ENCODE data around the gene ZNF594. TPM values are rescaled to one million over a fixed set of nuclear protein-coding genes. Genes with fewer than 3 reads are reported as not detected.
"Not testable (repeated sequence)": the region's sequence is repeated elsewhere in the genome, so short reads cannot be mapped to it uniquely, and the experiment has no call there.

The ZNF594 gene
- total RNA-seq (2021), result 14.0 and 18.4 TPM in 2 replicates
- Bru-seq, nascent RNA, result percentile 84 among the genes with signal in this experiment
- percentile 85 among the genes with signal in this experiment for BruChase-seq, experiment 1, labeled RNA remaining after a 2-hour chase
- BruChase-seq, experiment 2, labeled RNA remaining after a 6-hour chase, result percentile 57 among the genes with signal in this experiment
- long read RNA-seq, full-length matches to known transcripts, result 6 of 9 reads
- long read RNA-seq, partial matches to known transcripts, result 0 of 9 reads
- long read RNA-seq, other reads (novel, unspliced or antisense), result 3 of 9 reads

DNA sequence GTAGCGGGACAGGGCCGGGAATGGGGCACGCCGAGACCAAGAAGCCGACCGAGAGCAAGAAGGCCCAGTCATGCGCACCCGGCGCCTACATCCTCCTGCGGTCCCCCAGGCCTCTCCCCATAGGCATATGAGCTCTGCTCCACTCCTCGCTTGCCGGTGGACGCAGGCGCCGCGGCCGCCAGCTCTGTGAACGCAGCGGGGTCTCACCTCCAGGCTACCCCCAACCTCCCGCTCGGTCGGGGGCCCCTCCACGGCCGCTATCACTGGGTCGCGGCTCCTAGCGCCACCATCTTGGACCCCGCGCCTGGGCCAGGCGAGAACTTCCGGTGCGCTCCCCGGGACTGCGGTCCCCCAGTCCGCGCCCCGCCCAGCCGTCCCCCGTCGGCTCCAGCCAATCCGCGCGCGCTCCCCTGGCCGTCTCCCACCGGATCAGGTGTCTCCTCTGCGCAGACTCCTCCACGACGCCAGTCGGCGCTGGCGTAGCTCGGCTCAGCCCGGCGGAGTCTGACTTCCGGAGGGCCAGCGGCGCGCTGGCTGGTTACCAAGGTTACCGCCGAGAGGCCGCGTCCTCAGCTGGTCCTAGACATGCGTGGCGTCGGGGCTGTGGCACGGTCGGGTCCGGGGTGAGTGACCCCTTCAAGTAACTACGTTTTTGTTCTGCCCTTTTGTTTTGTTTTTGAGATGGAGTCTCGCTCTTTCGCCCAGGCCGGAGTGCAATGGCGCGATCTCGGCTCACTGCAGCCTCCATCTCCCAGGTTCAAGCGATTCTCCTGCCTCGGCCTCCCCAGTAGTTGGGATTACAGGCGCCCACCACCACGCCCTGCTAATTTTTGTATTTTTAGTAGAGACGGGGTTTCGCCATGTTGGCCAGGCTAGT lies at the start of gene ZNF594:
ZNF594 (minus strand) TSS at position 328 of the 877 bp plus-strand sequence. CDS start 7,612 bp downstream, outside the sequence.
- Histone ChIP-seq H2AFZ (peak within 1 kb of the TSS; percentile 98), H3K36me3 (ENCODE audit: low read depth) (peaks cover 33% of the 10 kb centered on the region), H3K9me2 (ENCODE audit: insufficient read depth) (no peaks in the 10 kb centered on the region), H3K4me3 (peak within 1 kb of the TSS; percentile 66), H3K9me3 (ENCODE audit: insufficient read depth, low read depth) (peaks cover 38% of the 10 kb centered on the region), H3K27me3 (ENCODE audit: insufficient read depth, low read depth) (no peaks in the 10 kb centered on the region), H3F3A (ENCODE audit: insufficient read depth, low read depth) (peaks cover 12% of the 10 kb centered on the region; the same call in 1 of the 2 replicates), H3K79me2 (ENCODE audit: low read depth) (peaks cover 16% of the 10 kb centered on the region), H3K4me2 (peak within 1 kb of the TSS; percentile 80), H4K20me1 (ENCODE audit: insufficient read depth) (no peaks in the 10 kb centered on the region), H3K27ac (peak within 1 kb of the TSS; percentile 22; the same call in 1 of the 2 replicates), H3K4me1 (replicated peaks; ENCODE audit: insufficient read depth) (peaks cover 5% of the 10 kb centered on the region; the same call in 1 of the 2 replicates)
- BruUV-seq (replicated peaks), result no TSS peak
- intact Hi-C loops (cut with micrococcal nuclease; ENCODE audit: unreplicated experiment), result loop anchor here (1.0 kb wide), 1 partner anchor 80 kb away; the partner anchor contains the start of gene ZNF232
- POLR2A ChIA-PET (ENCODE audit: unreplicated experiment), result interaction anchor here (0.5 to 0.6 kb wide), 4 partner anchors 79 to 482 kb away, joined by 3 to 6 read pairs (median 4); partner anchors contain the start of gene ARRB2
- DNase-seq, result peak; percentile 89 to 98
- TF ChIP-seq, protein P1, sequence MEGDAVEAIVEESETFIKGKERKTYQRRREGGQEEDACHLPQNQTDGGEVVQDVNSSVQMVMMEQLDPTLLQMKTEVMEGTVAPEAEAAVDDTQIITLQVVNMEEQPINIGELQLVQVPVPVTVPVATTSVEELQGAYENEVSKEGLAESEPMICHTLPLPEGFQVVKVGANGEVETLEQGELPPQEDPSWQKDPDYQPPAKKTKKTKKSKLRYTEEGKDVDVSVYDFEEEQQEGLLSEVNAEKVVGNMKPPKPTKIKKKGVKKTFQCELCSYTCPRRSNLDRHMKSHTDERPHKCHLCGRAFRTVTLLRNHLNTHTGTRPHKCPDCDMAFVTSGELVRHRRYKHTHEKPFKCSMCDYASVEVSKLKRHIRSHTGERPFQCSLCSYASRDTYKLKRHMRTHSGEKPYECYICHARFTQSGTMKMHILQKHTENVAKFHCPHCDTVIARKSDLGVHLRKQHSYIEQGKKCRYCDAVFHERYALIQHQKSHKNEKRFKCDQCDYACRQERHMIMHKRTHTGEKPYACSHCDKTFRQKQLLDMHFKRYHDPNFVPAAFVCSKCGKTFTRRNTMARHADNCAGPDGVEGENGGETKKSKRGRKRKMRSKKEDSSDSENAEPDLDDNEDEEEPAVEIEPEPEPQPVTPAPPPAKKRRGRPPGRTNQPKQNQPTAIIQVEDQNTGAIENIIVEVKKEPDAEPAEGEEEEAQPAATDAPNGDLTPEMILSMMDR (conservative IDR thresholded peaks at IDR 0.05), result peak; percentile 71
- TF ChIP-seq EZH2 (IDR thresholded peaks at IDR 0.05; ENCODE audit: low read depth), result no peak
- CTCF ChIA-PET, result interaction anchor here (0.6 to 0.7 kb wide), 2 partner anchors 38 to 46 kb away, joined by 3 to 4 read pairs; no protein-coding TSS in a partner anchor

DNA sequence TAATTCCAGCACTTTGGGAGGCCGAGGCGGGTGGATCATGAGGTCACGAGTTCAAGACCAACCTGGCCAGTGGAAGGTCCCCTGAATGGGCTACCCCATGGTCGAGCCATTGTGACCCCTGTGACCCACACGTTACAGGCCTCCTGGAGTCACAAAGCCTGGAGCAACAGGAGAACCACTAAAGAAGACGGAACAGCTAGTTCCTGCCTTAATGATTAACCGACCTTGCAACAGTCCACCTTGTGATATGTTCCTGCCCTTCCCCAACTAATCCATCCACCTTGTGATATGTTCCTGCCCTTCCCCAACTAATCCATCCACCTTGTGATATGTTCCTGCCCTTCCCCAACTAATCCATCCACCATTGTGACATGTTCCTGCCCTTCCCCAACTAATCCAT lies 48.1 kb upstream of the ZNF594 start:
- DNase-seq; H3K4me2 ChIP-seq; H3K27ac ChIP-seq; H2AFZ ChIP-seq; CTCF ChIA-PET; H3F3A ChIP-seq (ENCODE audit: insufficient read depth, low read depth); H3K9me3 ChIP-seq (ENCODE audit: insufficient read depth, low read depth); H3K4me1 ChIP-seq (replicated peaks; ENCODE audit: insufficient read depth); H3K79me2 ChIP-seq (ENCODE audit: low read depth); H3K27me3 ChIP-seq (ENCODE audit: insufficient read depth, low read depth); BruUV-seq (replicated peaks); H3K36me3 ChIP-seq (ENCODE audit: low read depth); H3K4me3 ChIP-seq; POLR2A ChIA-PET (ENCODE audit: unreplicated experiment); H4K20me1 ChIP-seq (ENCODE audit: insufficient read depth); H3K9me2 ChIP-seq (ENCODE audit: insufficient read depth): not testable (repeated sequence)
- intact Hi-C loops (cut with micrococcal nuclease; ENCODE audit: unreplicated experiment), result loop anchor here (10.0 kb wide), 2 partner anchors 175 to 1185 kb away; partner anchors contain the start of gene NUP88

DNA sequence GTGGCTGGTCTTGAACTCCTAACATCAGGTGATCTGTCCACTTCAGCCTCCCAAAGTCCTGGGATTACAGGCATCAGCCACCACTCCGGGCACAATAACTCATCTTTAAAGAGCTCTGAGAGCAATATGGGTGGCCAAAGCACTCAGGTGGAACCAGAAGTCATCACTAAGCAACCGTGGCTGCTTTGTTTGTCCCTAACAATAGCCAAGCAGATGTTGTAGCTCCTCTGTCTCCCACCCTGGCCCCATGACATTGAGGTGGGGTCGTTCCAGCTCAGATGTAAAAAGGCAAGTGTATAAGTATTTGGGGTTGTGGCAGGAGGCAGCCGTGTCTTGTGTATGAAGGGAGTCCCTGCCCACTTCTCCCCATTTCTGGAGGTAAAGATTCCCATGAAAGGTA lies 46.7 kb upstream of the ZNF594 start:
- intact Hi-C loops (cut with micrococcal nuclease; ENCODE audit: unreplicated experiment), result no loop called here
- POLR2A ChIA-PET (ENCODE audit: unreplicated experiment), result no interaction called here
- Histone ChIP-seq H3K27ac (no peak overlapping the region), H4K20me1 (ENCODE audit: insufficient read depth) (no peaks in the 10 kb centered on the region), H3K27me3 (ENCODE audit: insufficient read depth, low read depth) (no peaks in the 10 kb centered on the region), H2AFZ (no peak overlapping the region), H3K36me3 (ENCODE audit: low read depth) (no peaks in the 10 kb centered on the region), H3F3A (ENCODE audit: insufficient read depth, low read depth) (no peaks in the 10 kb centered on the region), H3K4me1 (replicated peaks; ENCODE audit: insufficient read depth) (no peaks in the 10 kb centered on the region), H3K4me2 (no peak overlapping the region), H3K79me2 (ENCODE audit: low read depth) (no peaks in the 10 kb centered on the region), H3K9me2 (ENCODE audit: insufficient read depth) (no peaks in the 10 kb centered on the region), H3K4me3 (no peak overlapping the region), H3K9me3 (ENCODE audit: insufficient read depth, low read depth) (no peaks in the 10 kb centered on the region)
- TF ChIP-seq EZH2 (IDR thresholded peaks at IDR 0.05; ENCODE audit: low read depth), result no peak
- TF ChIP-seq, protein P1 (conservative IDR thresholded peaks at IDR 0.05), result no peak
- CTCF ChIA-PET, result no interaction called here
- no TSS peak for BruUV-seq (replicated peaks)
- no peak for DNase-seq

All from PC-9 (cell line).